Activated naive CD4-positive, alpha-beta T cell treated with anti-CD3 and anti-CD28 coated beads, Interleukin-2, amount 50 U/mL, for 24 hours (primary cell): ENCODE data around the gene MBNL2.

ENCODE experiments used
- H3K27ac Mint-ChIP-seq: one replicate; pipeline ENCODE4 v1.8.0; 2021; ENCODE audit warnings: mild to moderate bottlenecking, mixed read lengths
- H3K27me3 Mint-ChIP-seq: one replicate; pipeline ENCODE4 v1.8.0; 2021; ENCODE audit warnings: mixed read lengths
- H3K36me3 Mint-ChIP-seq: one replicate; pipeline ENCODE4 v1.8.0; 2021; ENCODE audit warnings: mixed read lengths
- H3K4me1 Mint-ChIP-seq: one replicate; pipeline ENCODE4 v1.8.0; 2021; ENCODE audit warnings: mixed read lengths
- H3K4me3 Mint-ChIP-seq: one replicate; pipeline ENCODE4 v1.8.0; 2021; ENCODE audit warnings: mild to moderate bottlenecking, mixed read lengths
- H3K9me3 Mint-ChIP-seq: one replicate; pipeline ENCODE4 v1.8.0; 2021; ENCODE audit warnings: mixed read lengths

Gene MBNL2

DNA sequence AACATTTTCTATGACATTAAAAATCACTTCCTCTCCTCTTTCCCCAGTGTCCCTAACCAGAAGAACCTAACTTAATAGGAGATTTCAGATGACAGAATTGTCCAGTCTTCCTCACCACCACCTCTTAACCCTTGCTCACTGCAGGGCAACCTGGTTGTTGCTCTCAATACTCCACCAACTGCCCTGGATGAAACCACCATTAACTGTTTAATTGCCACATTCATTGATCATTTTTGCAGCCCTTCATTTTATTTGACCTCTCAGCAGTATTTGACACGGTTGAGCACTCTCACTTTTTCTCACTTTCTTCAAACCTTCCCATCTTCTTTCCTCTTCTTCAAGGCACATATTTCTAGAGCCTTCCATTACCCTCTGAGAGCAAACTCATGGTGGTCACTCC is 84.0 kb downstream of the MBNL2 start:
- Mint-ChIP-seq H3K27ac (no peak overlapping the region), H3K4me1 (peaks cover 8% of the 10 kb centered on the region), H3K4me3 (no peak overlapping the region), H3K36me3 (peaks cover 7% of the 10 kb centered on the region), H3K9me3 (no peaks in the 10 kb centered on the region), H3K27me3 (no peaks in the 10 kb centered on the region)

DNA sequence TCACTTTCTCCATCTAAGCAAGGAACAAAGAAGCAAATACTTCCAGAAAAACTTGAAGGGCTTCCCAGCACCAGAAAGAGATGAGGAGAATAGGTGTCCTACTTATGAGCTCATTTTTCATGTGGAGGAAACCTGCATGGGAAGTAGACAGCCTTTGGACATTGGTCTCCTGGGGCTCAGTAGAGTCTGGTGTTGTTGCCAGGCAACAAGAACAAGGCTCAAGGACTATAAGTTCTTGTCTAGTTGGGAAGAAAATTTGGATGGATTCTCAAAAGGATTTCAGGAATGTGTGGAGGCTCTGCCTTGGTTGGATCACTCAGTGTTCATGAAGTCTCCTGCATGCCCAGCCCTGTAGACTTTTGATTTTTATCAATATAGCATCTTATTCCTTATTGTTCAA is 84.5 kb downstream of the MBNL2 start:
- H3K27ac Mint-ChIP-seq: no peak overlapping the region
- H3K4me1 Mint-ChIP-seq: peaks cover 8% of the 10 kb centered on the region
- no peaks in the 10 kb centered on the region for H3K27me3 Mint-ChIP-seq
- peaks cover 7% of the 10 kb centered on the region for H3K36me3 Mint-ChIP-seq
- no peaks in the 10 kb centered on the region for H3K9me3 Mint-ChIP-seq
- H3K4me3 Mint-ChIP-seq: no peak overlapping the region

DNA sequence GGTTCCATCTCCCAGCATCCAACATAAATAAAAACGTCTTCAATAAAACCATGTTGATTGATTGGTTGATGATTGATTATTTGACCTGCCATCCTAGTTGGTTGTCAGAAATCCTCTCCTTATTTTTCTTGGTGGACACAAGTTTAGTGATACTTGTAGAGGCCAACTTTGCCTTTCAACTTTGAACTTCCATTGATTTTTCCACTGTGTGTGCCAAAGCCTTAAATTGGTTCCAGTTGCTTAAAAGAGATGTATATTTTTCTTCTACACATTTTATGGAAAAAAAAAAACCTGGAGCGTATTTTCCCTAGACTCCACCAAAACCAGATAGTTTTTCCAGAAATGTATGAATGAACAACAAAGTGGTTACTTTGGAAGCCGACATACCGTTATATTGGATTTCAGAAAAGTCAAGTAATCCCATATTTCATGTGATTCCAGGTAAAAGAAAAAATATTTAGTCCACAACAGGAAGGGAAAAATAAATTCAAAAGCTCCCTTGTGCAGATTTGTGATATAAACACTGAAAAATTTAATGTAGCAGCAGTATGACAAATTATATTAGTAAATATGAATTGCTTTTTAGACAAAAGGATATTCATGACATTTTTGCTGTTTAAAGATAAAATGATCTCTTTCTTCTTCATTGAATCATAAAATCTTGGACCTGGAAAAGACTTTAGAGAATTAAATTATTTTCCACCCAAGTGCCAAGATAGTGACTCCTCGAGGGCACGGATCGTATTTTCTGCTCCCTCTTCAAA is 85.2 kb downstream of the MBNL2 start:
- no peak overlapping the region for H3K4me3 Mint-ChIP-seq
- peaks cover 10% of the 10 kb centered on the region for H3K4me1 Mint-ChIP-seq
- H3K36me3 Mint-ChIP-seq: peaks cover 12% of the 10 kb centered on the region
- H3K9me3 Mint-ChIP-seq: no peaks in the 10 kb centered on the region
- H3K27ac Mint-ChIP-seq: no peak overlapping the region
- no peaks in the 10 kb centered on the region for H3K27me3 Mint-ChIP-seq

DNA sequence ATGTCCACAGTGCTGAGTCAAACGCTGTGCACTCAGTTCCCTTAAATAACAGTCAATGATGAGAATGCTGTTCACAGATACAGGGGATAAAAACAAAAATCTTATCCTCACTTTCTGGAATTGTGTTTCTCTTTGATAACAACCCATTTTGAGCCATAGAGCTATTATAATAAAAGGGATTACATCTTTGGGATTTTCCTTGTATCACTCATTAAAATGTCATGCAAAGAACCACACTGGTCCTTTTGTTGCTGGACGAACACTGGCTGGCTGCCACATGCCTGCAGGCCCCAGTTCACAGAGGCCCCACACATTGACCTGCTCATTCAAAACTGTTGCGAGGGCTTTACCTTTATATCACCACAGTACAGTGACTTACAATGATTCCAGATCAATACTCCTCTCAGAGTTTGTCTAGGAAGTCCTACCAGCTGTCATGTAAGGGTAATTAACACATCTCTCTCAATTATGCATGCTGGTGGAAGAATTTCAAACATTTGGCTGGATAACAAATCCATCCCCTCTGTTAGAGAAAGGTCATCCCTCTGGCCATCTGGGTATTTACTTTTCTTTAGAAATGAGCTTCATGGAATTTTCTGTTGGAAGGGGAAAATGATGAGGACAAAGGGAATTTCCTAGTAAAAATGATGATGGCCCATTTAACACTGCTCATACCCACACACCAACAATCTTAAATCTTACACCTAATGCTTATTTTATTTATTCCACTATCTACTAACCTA is 85.9 kb downstream of the MBNL2 start:
- Mint-ChIP-seq H3K9me3 (no peaks in the 10 kb centered on the region), H3K4me3 (no peak overlapping the region), H3K4me1 (peaks cover 12% of the 10 kb centered on the region), H3K27ac (no peak overlapping the region), H3K27me3 (no peaks in the 10 kb centered on the region), H3K36me3 (peaks cover 13% of the 10 kb centered on the region)

DNA sequence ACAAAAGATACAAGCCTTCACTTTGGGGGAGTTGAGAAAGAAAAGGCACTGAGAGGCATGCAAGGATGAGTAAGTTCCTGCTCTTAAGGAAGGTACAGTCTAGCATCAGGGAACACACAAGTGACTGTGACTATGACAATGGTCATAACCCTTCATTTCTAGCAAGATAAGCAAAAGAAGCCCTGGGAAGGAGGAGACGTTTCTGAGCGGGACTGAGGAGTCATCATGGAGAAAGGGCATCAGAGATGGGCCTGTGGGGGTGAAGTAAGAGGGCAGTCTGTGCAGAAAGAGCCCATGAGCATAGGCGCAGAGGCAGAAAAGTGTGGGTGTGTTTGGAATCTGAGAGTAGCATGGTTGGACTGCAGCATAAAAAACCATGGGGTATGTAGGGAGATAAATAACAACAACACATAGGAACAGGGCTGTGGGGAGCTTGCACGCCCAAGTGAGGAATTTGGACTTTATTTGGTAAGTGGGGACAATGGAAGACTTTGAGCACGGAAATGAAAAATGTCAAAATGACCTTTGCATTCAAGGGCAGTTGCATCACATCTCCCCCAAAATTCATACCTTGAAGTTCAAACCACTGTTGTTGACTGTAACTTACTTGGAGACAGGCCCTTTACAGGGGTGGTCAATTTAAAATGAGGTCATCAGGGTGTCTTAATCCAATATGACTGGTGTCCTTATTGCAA is 86.7 kb downstream of the MBNL2 start:
- no peak overlapping the region for H3K27ac Mint-ChIP-seq
- peaks cover 16% of the 10 kb centered on the region for H3K4me1 Mint-ChIP-seq
- no peaks in the 10 kb centered on the region for H3K27me3 Mint-ChIP-seq
- no peaks in the 10 kb centered on the region for H3K9me3 Mint-ChIP-seq
- H3K36me3 Mint-ChIP-seq: peaks cover 13% of the 10 kb centered on the region
- no peak overlapping the region for H3K4me3 Mint-ChIP-seq

DNA sequence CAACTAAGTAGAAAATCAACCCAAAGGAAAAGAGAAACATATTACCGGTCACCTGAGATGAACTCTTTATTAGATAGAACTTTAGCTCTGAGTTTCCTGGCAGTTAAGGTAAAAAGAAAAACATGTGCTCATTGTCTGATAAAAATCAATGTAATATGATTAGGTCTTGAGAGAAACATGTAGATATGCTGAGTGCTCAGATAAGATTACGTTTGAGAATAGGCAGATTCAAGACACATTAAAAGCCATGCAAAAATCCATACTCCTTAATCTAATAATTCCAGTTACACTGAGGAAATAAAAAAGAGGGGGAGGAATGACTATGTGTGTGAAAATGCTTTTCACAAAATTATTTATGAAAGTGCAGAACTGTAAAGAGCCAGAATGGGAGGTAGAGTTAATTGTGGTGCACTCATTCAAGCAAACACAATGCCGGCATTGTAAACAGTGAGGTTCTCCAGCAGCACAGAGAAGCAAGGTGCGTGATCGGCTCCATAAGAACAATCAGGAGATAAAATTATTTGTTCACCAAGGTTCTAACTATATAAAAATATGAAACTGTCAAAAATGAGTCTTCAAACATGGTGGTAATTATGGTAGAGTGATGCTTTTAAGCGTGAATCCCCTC is 88.8 kb downstream of the MBNL2 start:
- H3K9me3 Mint-ChIP-seq: no peaks in the 10 kb centered on the region
- peaks cover 17% of the 10 kb centered on the region for H3K36me3 Mint-ChIP-seq
- H3K4me3 Mint-ChIP-seq: no peak overlapping the region
- no peak overlapping the region for H3K27ac Mint-ChIP-seq
- H3K27me3 Mint-ChIP-seq: no peaks in the 10 kb centered on the region
- H3K4me1 Mint-ChIP-seq: peaks cover 26% of the 10 kb centered on the region

DNA sequence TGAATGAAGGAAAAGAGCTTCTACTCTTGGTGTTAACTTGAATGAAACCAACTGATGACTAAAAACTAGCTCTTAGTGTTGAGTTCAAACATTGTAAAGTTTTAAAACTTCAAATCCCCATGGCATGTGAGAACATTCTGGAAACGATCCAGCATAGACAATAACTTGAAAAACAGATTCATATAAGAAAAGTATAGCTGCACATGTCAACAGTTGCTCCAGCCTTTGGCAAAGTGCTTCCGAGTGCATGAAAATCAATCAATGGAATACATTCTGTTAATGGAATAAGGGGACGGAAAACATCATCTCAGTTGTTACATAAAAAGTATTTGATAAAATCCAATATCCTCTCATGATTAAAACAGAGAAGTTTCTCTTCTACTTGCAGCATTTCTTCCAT is 89.8 kb downstream of the MBNL2 start:
- no peak overlapping the region for H3K27ac Mint-ChIP-seq
- no peaks in the 10 kb centered on the region for H3K27me3 Mint-ChIP-seq
- peaks cover 13% of the 10 kb centered on the region for H3K36me3 Mint-ChIP-seq
- no peaks in the 10 kb centered on the region for H3K9me3 Mint-ChIP-seq
- H3K4me1 Mint-ChIP-seq: peaks cover 25% of the 10 kb centered on the region
- no peak overlapping the region for H3K4me3 Mint-ChIP-seq

DNA sequence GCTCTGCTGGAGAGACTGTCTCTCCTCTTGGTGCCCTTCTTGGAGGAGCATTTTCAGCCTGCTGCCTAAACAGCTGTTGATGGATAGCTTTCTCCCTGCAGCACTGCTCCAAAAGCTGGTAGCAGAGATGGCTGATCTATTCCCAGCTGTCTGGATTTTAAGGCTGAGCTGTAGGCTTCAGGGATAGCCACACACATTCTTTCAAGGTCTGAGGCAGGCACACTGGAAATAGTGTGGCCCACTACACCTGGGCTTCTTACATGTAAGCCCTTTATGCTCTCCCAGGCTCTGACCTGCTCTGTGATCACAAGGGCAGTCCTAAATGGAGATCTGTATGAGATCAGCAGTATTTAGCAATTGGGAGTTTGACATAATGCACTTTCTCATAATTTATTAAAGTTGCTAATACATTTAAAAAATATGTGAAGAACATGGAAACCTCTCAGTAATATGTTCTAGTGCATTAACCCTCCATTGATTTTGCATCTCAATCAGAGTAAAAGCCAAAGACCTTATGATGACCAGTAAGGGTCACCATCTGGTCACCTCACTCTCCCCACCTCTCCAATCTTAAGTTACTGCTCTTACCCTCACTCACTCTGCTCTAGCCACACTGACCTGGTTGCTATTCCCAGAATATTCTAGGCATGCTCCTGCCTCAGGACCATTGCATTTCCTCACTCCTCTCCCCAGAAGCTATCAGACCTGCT is 91.6 kb downstream of the MBNL2 start:
- Mint-ChIP-seq H3K36me3 (peaks cover 13% of the 10 kb centered on the region), H3K9me3 (no peaks in the 10 kb centered on the region), H3K27me3 (no peaks in the 10 kb centered on the region), H3K4me3 (no peak overlapping the region), H3K4me1 (peaks cover 28% of the 10 kb centered on the region), H3K27ac (no peak overlapping the region)

DNA sequence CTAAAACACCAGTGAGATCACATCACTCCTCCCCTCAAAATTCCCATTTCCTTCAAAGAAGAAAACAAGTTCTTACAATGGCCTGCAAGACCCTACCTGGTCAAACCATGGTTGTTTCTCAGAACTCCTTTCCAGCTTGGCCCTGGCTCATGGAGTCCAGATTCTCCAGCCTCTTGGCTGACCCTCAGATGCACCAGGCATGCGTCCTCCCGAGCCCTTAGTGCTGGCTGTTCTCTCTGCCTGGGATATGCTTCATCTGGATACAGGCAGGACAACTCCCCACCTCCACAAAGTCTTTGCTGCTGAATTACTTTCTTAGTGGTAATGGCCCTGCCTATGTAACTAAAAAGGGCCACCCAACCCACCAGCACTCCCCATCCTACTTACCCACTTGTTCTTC is 94.3 kb downstream of the MBNL2 start:
- H3K36me3 Mint-ChIP-seq: peaks cover 10% of the 10 kb centered on the region
- no peak overlapping the region for H3K27ac Mint-ChIP-seq

DNA sequence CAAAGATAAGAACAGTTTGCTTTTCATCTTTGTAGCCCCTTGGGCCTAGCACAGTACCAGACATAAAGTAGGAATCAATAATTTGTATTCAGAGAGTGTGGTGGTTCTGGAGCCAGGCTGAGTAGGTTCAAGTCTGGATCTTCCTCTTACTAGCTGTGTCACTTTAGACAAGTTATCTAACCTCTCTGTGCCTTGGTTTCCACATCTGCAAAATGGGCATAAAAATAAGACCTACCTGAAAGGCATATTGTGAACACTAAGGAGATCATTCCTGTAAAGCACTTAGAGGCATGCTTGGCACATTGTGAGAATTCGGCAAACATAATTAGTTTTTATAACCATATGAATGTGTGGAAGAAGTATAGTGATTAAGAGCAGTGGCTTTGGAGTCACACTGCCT is 95.8 kb downstream of the MBNL2 start:
- H3K27me3 Mint-ChIP-seq: no peaks in the 10 kb centered on the region
- peaks cover 3% of the 10 kb centered on the region for H3K36me3 Mint-ChIP-seq
- H3K9me3 Mint-ChIP-seq: no peaks in the 10 kb centered on the region
- no peak overlapping the region for H3K27ac Mint-ChIP-seq
- H3K4me3 Mint-ChIP-seq: no peak overlapping the region
- H3K4me1 Mint-ChIP-seq: peaks cover 32% of the 10 kb centered on the region

More for the DNA sequence above, 94.3 kb downstream of the MBNL2 start:
- Mint-ChIP-seq H3K27me3 (no peaks in the 10 kb centered on the region), H3K4me3 (no peak overlapping the region), H3K9me3 (no peaks in the 10 kb centered on the region), H3K4me1 (peaks cover 35% of the 10 kb centered on the region)

DNA sequence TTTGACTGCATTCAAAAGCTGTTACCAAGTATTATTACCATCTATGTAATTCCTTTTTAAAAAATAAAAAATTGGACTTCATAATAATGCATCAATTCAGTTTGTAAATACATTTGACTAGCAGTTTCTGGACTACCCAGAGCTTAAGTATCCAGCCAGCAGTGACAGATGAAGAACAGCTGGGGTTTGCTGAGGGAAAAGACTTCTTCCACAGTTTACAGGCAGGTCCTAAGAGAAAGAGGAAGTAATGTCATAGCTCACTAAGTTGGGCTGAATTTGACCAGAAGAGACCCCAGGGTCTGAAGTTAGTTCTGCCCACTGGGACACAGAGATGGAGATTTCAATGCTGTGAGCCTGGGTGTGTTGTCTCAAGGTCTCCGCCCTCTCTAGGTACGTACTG is 96.4 kb downstream of the MBNL2 start:
- H3K4me1 Mint-ChIP-seq: peaks cover 27% of the 10 kb centered on the region
- no peak overlapping the region for H3K4me3 Mint-ChIP-seq
- H3K9me3 Mint-ChIP-seq: no peaks in the 10 kb centered on the region
- no peak overlapping the region for H3K27ac Mint-ChIP-seq
- H3K27me3 Mint-ChIP-seq: no peaks in the 10 kb centered on the region
- H3K36me3 Mint-ChIP-seq: peaks cover 3% of the 10 kb centered on the region

DNA sequence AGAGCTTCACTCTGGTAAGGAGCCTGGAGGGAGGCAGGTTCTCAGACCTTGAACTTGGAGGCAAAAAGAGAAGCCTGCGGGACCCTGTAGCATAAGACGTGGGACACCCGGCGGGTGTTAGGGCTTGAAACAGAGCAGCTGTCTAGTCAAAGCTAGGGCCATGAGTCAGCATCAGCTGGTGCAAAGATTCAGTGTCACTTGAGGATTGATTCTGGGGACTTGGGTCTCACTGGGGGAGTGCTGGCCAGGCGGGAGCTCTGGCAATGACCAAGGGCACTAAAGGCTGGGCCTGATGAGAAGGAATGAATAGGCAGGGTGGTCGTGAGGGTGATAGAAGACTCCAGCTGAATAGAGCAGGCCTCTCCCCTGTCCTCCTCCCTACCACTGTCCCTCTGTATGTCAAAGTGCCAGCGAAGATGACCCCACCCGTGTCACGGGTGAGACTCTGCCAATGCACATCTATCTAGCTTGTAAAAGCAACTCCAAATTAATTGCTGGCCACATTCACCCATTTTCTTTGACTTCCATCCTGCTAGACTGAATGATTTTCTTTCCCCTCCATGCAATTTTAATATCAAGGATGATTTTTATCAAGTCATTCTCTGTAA is 97.1 kb downstream of the MBNL2 start:
- no peak overlapping the region for H3K4me3 Mint-ChIP-seq
- no peaks in the 10 kb centered on the region for H3K27me3 Mint-ChIP-seq
- peaks cover 3% of the 10 kb centered on the region for H3K36me3 Mint-ChIP-seq
- H3K27ac Mint-ChIP-seq: no peak overlapping the region
- peaks cover 23% of the 10 kb centered on the region for H3K4me1 Mint-ChIP-seq
- H3K9me3 Mint-ChIP-seq: no peaks in the 10 kb centered on the region

DNA sequence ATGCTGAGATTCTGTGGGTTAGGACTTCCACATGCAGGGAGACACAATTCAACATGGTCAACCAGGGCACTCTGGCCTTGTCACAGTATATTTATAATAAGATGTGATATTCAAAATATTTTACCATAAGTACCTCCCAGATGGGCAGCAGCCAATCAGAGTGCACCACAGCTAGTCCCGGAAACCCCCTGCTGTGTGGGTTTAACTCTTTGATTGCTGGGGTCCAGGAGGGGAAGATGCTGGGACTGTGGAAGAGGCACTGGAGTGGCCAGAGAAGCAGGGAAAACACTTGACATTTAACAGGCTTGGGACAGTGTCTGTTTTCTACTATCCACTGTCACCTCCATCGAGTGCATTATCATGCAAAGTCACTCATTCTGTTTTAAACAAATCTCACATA is 99.0 kb downstream of the MBNL2 start:
- H3K4me1 Mint-ChIP-seq: peaks cover 24% of the 10 kb centered on the region
- no peak overlapping the region for H3K4me3 Mint-ChIP-seq
- no peak overlapping the region for H3K27ac Mint-ChIP-seq
- H3K9me3 Mint-ChIP-seq: no peaks in the 10 kb centered on the region
- peaks cover 4% of the 10 kb centered on the region for H3K36me3 Mint-ChIP-seq
- no peaks in the 10 kb centered on the region for H3K27me3 Mint-ChIP-seq

DNA sequence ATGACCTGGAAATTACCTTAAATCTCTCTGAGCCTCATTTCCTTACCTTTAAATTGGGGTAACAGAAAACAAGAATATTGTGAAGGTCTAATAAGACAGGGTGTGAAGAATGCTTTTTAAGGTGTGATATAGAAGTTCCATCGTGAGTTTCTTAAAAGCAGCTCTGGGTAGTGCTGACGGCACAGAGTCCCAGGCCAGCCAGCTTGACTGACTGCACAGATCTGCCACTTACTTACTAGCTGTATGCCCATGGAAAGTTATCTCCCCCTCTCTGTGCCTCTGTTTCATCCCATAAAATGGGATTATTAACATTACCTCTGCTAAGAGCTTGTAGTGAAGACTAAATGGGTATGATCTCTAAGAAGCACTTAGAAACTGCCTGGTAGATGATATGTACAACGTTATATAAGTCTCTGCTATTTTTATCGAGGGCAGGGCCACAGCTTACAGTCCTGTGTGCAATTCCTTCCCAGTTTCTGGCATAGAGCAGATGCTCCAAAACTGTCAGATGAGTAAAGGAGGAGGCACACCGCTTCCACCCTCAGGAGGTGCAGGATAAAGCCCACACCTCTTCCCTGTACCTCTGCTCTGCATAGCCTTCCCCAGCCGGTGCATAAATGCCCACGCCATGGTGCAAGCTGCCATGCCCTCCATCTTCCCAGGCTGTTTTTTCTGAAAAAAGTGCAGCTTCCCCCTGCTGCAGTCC is 99.6 kb downstream of the MBNL2 start:
- no peak overlapping the region for H3K27ac Mint-ChIP-seq
- no peak overlapping the region for H3K4me3 Mint-ChIP-seq
- peaks cover 4% of the 10 kb centered on the region for H3K36me3 Mint-ChIP-seq
- H3K4me1 Mint-ChIP-seq: peaks cover 24% of the 10 kb centered on the region
- H3K9me3 Mint-ChIP-seq: no peaks in the 10 kb centered on the region
- no peaks in the 10 kb centered on the region for H3K27me3 Mint-ChIP-seq
